Adrenal gland (tissue), 12 donors: Measurements from ENCODE around the gene ZNF608. TPM values are rescaled to one million over a fixed set of nuclear protein-coding genes. Genes with fewer than 3 reads are reported as not detected.

Experiments used
- DNase-seq, 7 donors: peaks; one replicate each; pipeline ENCODE4 v3.0.0-alpha.2; 2019 to 2020
- H3K27ac ChIP-seq, 5 donors: fragments of 200-600 bp; sonication (generic) in 4 of 5; 1 replicate in 3 of 5; 2 replicates in 2 of 5; pipeline versions ENCODE4 v1.5.1 to v1.8.0; 2016 to 2020; ENCODE audit warnings: mild to moderate bottlenecking in 1 of 5
- H3K27me3 ChIP-seq: fragments of 200-600 bp; 2 replicates; pipeline ENCODE4 v1.8.0; 2021
- H3K36me3 ChIP-seq, 2 donors: fragments of 200-600 bp; replicated peaks in 1 of 2; 1 replicate in 1 of 2; 2 replicates in 1 of 2; pipeline versions ENCODE4 v1.5.1 to v1.8.0; 2018 to 2022
- H3K4me1 ChIP-seq, 2 donors: fragments of 200-600 bp; replicated peaks in 1 of 2; 1 replicate in 1 of 2; 2 replicates in 1 of 2; pipeline versions ENCODE4 v1.5.1 to v1.8.0; 2018 to 2021
- H3K4me3 ChIP-seq, 4 donors: fragments of 200-600 bp; sonication (generic) in 3 of 4; one replicate each; pipeline ENCODE4 v1.5.1; 2016 to 2018
- H3K9me3 ChIP-seq, 3 donors: fragments of 200-600 bp; sonication (generic) in 1 of 3; replicated peaks in 1 of 3; 1 replicate in 2 of 3; 2 replicates in 1 of 3; pipeline versions ENCODE4 v1.5.1 to v1.8.0; 2016 to 2021
- POLR2A ChIP-seq, 2 donors: fragments of 450-650 bp; IDR thresholded peaks; one replicate each; pipeline ENCODE4 v1.6.1; 2017; ENCODE audit warnings: antibody characterized with exemption in 2 of 2, mild to moderate bottlenecking in 2 of 2, moderate library complexity in 1 of 2
- WGBS, 4 donors: extraction: QIAGEN DNeasy Blood & Tissue Kit in 2 of 4; methylation state at CpG; one replicate each; pipeline versions ENCODE4 v1.1.5 to v1.1.7; 2013 to 2017; 5-methylcytosine and 5-hydroxymethylcytosine counted together
- intact Hi-C, 2 donors: fragments of 100-400 bp; cut with DNase I; formaldehyde crosslinking; loops; one replicate each; pipeline versions ENCODE4 v1.14.1 to v1.15.0; 2022 to 2023
- polyA plus RNA-seq, 3 donors: library from polyadenylated mRNA; stranded (reverse); fragments of 200-250 nt in 2 of 3; fragments of 350-450 nt in 1 of 3; fragmentation: Illumina TruSeq in 1 of 3; extraction: RNeasy Lipid Tissue Mini Kit (QIAGEN cat#74804) in 1 of 3; gene quantifications; one replicate each; pipeline ENCODE4 v1.2.3, GENCODE V29; 2013 to 2014
- total RNA-seq, 9 donors: library from RNA; depleted of rRNA in 4 of 9; stranded (reverse); fragments of >200 nt in 4 of 9; fragments of 120-200 nt in 1 of 9; fragmentation: NEBNext Ultra II Directional in 1 of 9; extraction: Animal tissue kit (Norgen Biotek cat#: 25700) in 1 of 9; gene quantifications; one replicate each; pipeline versions ENCODE4 v1.1.0 to v1.2.4, GENCODE V29; 2013 to 2023
- TF ChIP-seq, protein P1 (sequence below), 6 experiments: fragments of 450-650 bp in 4 of 6; fragments of 200-600 bp in 2 of 6; sonication (generic) in 1 of 6; IDR thresholded peaks; 1 replicate in 5 of 6; 2 replicates in 1 of 6; pipeline versions ENCODE4 v1.5.1 to v1.8.0; 2016 to 2021; ENCODE audit warnings: antibody characterized with exemption in 6 of 6, mild to moderate bottlenecking in 2 of 6, moderate library complexity in 1 of 6
- donor health status: healthy with polysubstance abuse.
- donor health status: Bipolar disorder and iron deficiency.
- donor health status: DM: yes; HTN: yes; CAD: no.
- donor health status: DM: no; HTN: no; CAD: no.
- donor health status: DM: no; HTN: no; CAD: no.
- donor health status: DM: yes; HTN: yes; CAD: no.

ZNF608 gene
- total and polyA plus RNA-seq, 12 donors = 14.4 to 55.0 (median 29.1) TPM

DNA sequence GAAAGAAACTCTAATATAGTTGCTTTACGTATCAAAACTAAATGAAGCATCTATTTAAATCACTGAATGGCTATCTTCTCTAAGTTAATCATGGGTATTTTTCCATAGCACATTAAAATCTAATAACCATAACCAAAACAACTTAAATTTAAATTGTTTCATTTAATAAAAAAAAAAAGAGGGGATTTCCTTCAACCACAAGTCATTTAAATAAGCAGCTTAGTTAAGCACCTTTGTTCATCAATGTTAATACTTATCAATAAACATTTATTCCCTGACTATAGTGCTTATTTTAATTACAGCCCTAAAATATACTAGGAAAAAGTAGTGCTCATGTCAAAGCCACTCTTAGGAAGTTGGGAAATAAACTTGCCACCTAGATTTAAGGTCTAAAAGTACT, 30.3 kb downstream of the ZNF608 start:
- WGBS, 4 donors = 93 to 100% (median 98%) methylated on average over 1 of the region's 1 CpG
- intact Hi-C loops = no loop called here
- TF ChIP-seq, protein P1, sequence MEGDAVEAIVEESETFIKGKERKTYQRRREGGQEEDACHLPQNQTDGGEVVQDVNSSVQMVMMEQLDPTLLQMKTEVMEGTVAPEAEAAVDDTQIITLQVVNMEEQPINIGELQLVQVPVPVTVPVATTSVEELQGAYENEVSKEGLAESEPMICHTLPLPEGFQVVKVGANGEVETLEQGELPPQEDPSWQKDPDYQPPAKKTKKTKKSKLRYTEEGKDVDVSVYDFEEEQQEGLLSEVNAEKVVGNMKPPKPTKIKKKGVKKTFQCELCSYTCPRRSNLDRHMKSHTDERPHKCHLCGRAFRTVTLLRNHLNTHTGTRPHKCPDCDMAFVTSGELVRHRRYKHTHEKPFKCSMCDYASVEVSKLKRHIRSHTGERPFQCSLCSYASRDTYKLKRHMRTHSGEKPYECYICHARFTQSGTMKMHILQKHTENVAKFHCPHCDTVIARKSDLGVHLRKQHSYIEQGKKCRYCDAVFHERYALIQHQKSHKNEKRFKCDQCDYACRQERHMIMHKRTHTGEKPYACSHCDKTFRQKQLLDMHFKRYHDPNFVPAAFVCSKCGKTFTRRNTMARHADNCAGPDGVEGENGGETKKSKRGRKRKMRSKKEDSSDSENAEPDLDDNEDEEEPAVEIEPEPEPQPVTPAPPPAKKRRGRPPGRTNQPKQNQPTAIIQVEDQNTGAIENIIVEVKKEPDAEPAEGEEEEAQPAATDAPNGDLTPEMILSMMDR (IDR thresholded peaks at IDR 0.05) = no peak
- no peak for TF ChIP-seq POLR2A (IDR thresholded peaks at IDR 0.05)
- H3K27ac ChIP-seq = no peak overlapping the region
- H3K36me3 ChIP-seq = no peaks in the 10 kb centered on the region
- peaks cover 14 to 46% of the 10 kb centered on the region in 2 donors for H3K4me1 ChIP-seq
- H3K4me3 ChIP-seq = no peak overlapping the region
- DNase-seq = no peak
- H3K9me3 ChIP-seq = no peaks in the 10 kb centered on the region
- H3K27me3 ChIP-seq = no peaks in the 10 kb centered on the region

DNA sequence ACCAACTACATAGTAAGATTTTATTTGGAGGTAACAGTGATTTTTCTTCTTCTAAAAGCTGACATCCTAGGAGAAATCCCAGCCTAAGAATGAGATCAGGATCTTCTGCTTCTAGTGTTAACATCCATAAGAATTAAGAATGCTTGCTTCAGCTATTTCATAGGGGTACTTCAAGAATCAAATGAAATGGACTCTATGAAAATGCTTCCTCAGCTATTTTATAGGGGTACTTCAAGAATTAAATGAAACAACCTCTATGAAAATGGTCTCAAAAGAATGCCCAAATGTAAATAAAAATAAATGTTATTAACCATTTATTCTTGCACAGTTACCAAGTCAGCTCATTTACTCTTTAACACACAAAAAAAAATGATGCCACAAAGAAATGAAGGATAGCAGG, 31.5 kb downstream of the ZNF608 start:
- TF ChIP-seq POLR2A (IDR thresholded peaks at IDR 0.05) = no peak
- TF ChIP-seq, protein P1 (IDR thresholded peaks at IDR 0.05) = no peak
- Histone ChIP-seq H3K27ac (no peak overlapping the region), H3K9me3 (no peaks in the 10 kb centered on the region), H3K36me3 (no peaks in the 10 kb centered on the region), H3K4me1 (peaks cover 14 to 42% of the 10 kb centered on the region in 2 donors), H3K4me3 (no peak overlapping the region), H3K27me3 (no peaks in the 10 kb centered on the region)
- DNase-seq = no peak
- intact Hi-C loops = no loop called here

DNA sequence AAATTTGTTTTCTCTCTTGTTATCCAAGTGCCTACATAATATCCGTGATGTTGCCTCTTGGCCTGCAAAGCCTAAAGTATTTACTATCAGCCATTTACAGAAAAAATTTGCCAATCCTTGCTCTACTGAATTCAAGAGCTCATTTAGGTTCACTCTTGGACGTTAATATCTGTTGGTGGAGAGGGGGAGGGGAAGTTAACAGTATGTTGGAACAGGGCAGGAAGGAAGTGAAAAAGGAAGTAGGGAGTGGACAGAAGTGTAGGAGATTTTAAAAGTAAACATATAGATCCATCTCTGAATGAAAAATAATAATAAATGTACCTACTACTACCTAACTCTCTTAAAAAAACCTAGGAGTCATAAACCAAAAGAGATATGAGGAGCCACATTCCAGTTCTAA, 32.8 kb downstream of the ZNF608 start:
- Histone ChIP-seq H3K27me3 (no peaks in the 10 kb centered on the region), H3K4me1 (peaks cover 13 to 44% of the 10 kb centered on the region in 2 donors), H3K27ac (no peak overlapping the region), H3K36me3 (no peaks in the 10 kb centered on the region), H3K9me3 (no peaks in the 10 kb centered on the region), H3K4me3 (no peak overlapping the region)
- TF ChIP-seq POLR2A (IDR thresholded peaks at IDR 0.05) = no peak
- TF ChIP-seq, protein P1 (IDR thresholded peaks at IDR 0.05) = no peak
- WGBS, 4 donors = 73 to 84% (median 78%) methylated on average over 2 of the region's 2 CpGs
- intact Hi-C loops = no loop called here
- no peak for DNase-seq

DNA sequence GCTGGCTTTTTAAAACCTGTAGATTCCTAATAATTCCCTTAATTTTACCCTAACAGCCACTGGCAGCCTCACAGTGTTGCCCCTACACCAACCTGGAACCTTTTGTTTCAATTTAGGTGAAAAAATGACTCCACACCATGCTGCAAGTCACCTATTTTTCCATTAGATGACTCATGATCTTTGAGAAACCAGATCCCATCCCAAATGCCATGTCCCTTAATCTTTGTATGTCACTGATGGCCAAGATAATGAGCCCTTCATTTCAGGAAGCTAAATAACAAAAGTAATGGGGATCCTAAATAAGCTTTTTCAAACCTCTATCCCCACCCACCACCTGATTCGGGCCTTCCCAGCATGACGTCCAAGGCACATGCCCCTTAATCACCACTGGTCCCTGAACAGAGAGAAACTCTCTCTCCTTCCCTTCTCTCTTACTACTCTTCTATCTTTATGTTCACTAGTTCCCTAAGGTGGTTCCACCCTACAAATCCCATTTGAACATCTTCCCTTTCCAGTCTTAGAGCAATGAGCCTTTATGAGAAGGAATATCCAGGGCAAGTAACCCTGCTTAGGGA, 33.6 kb downstream of the ZNF608 start:
- no peak for TF ChIP-seq POLR2A (IDR thresholded peaks at IDR 0.05)
- TF ChIP-seq, protein P1 (IDR thresholded peaks at IDR 0.05) = no peak
- Histone ChIP-seq H3K9me3 (no peaks in the 10 kb centered on the region), H3K4me1 (peaks cover 7 to 44% of the 10 kb centered on the region in 2 donors), H3K27ac (no peak overlapping the region), H3K4me3 (no peak overlapping the region), H3K27me3 (no peaks in the 10 kb centered on the region), H3K36me3 (no peaks in the 10 kb centered on the region)
- intact Hi-C loops = no loop called here
- DNase-seq = no peak
- 82 to 94% (median 90%) methylated on average over 2 of the region's 2 CpGs for WGBS, 4 donors
